Liver (tissue), 9 donors: ENCODE measurements around the gene PDK1. TPM values are rescaled to one million over a fixed set of nuclear protein-coding genes. Genes with fewer than 3 reads are reported as not detected.

Experiments
- DNase-seq: peaks from one replicate; pipeline ENCODE4 v3.0.0-alpha.2; 2017; ENCODE audit warnings: low spot score
- H3K27ac ChIP-seq, 2 donors: one replicate each; pipeline ENCODE4 v1.7.0; 2013; ENCODE audit warnings: inconsistent platforms in 2 of 2, low read length in 2 of 2, control low read depth in 1 of 2, low read depth in 1 of 2, mild to moderate bottlenecking in 1 of 2
- H3K27me3 ChIP-seq, 4 donors: one replicate each; pipeline versions ENCODE4 v1.6.1 to v1.7.0; 2013; ENCODE audit warnings: low read length in 3 of 4, inconsistent platforms in 1 of 4, mild to moderate bottlenecking in 1 of 4, moderate library complexity in 1 of 4; ENCODE audit not compliant: control insufficient read depth in 4 of 4, insufficient read depth in 4 of 4
- H3K36me3 ChIP-seq, 4 donors: one replicate each; pipeline versions ENCODE4 v1.6.1 to v1.7.0; 2013; ENCODE audit warnings: low read length in 3 of 4, mild to moderate bottlenecking in 3 of 4, low read depth in 1 of 4, moderate library complexity in 1 of 4; ENCODE audit not compliant: control insufficient read depth in 4 of 4, insufficient read depth in 3 of 4
- H3K4me1 ChIP-seq, 4 donors: one replicate each; pipeline versions ENCODE4 v1.6.1 to v1.7.0; 2013; ENCODE audit warnings: low read length in 3 of 4, mild to moderate bottlenecking in 3 of 4, moderate library complexity in 1 of 4; ENCODE audit not compliant: control insufficient read depth in 4 of 4, insufficient read depth in 4 of 4
- H3K4me3 ChIP-seq, 3 donors: one replicate each; pipeline versions ENCODE4 v1.6.1 to v1.7.0; 2013; ENCODE audit warnings: low read length in 3 of 3, control low read depth in 1 of 3, low read depth in 1 of 3, mild to moderate bottlenecking in 1 of 3
- H3K9ac ChIP-seq, 2 donors: one replicate each; pipeline ENCODE4 v1.7.0; 2013; ENCODE audit warnings: low read length in 2 of 2, mild to moderate bottlenecking in 2 of 2, moderate library complexity in 2 of 2, control low read depth in 1 of 2, low read depth in 1 of 2
- H3K9me3 ChIP-seq, 4 donors: one replicate each; pipeline versions ENCODE4 v1.6.1 to v1.7.0; 2013; ENCODE audit warnings: low read length in 3 of 4; ENCODE audit not compliant: control insufficient read depth in 4 of 4
- ATF3 ChIP-seq: IDR thresholded peaks from 2 replicates; pipeline ENCODE4 v1.6.1; 2016; ENCODE audit warnings: antibody characterized with exemption
- FOXA1 ChIP-seq: IDR thresholded peaks from 2 replicates; pipeline ENCODE4 v1.6.1; 2016; ENCODE audit warnings: antibody characterized with exemption
- HNF4A ChIP-seq, 2 donors: conservative IDR thresholded peaks; 2 replicates each; pipeline ENCODE4 v1.6.1; 2016; ENCODE audit warnings: antibody characterized with exemption in 2 of 2, mild to moderate bottlenecking in 2 of 2
- JUND ChIP-seq, 2 donors: IDR thresholded peaks; 2 replicates each; pipeline ENCODE4 v1.6.1; 2016; ENCODE audit warnings: antibody characterized with exemption in 2 of 2
- RAD21 ChIP-seq, 2 donors: IDR thresholded peaks; 2 replicates each; pipeline ENCODE4 v1.6.1; 2016; ENCODE audit warnings: antibody characterized with exemption in 2 of 2, mild to moderate bottlenecking in 2 of 2
- REST ChIP-seq: IDR thresholded peaks from 2 replicates; pipeline ENCODE4 v1.6.1; 2016; ENCODE audit warnings: antibody characterized with exemption, mild to moderate bottlenecking
- RXRA ChIP-seq, 2 donors: IDR thresholded peaks; 2 replicates each; pipeline ENCODE4 v1.6.1; 2017 to 2018; ENCODE audit warnings: antibody characterized with exemption in 2 of 2, mild to moderate bottlenecking in 1 of 2
- SP1 ChIP-seq: IDR thresholded peaks from 2 replicates; pipeline ENCODE4 v1.6.1; 2018; ENCODE audit warnings: antibody characterized with exemption, mild to moderate bottlenecking
- TAF1 ChIP-seq: conservative IDR thresholded peaks from 2 replicates; pipeline ENCODE4 v1.6.1; 2016; ENCODE audit warnings: antibody characterized with exemption, mild to moderate bottlenecking
- YY1 ChIP-seq: IDR thresholded peaks from 2 replicates; pipeline ENCODE4 v1.6.1; 2016; ENCODE audit warnings: antibody characterized with exemption, mild to moderate bottlenecking
- ZBTB33 ChIP-seq: IDR thresholded peaks from 2 replicates; pipeline ENCODE4 v1.6.1; 2016; ENCODE audit warnings: antibody characterized with exemption
- WGBS: extraction: QIAGEN DNeasy Blood & Tissue Kit; methylation state at CpG from one replicate; pipeline ENCODE4 v1.1.7; 2013; 5-methylcytosine and 5-hydroxymethylcytosine counted together
- polyA plus RNA-seq, 2 donors: library from polyadenylated mRNA; stranded (reverse) in 1 of 2; unstranded in 1 of 2; fragments of 200-250 nt in 1 of 2; fragments of >200 nt in 1 of 2; fragmentation: Nextera tagmentation in 1 of 2; extraction: Ambion mirVana in 1 of 2; gene quantifications; one replicate each; pipeline versions ENCODE4 v1.2.1 to v1.2.3, GENCODE V29; 2013 to 2015
- total RNA-seq, 2 donors: library from RNA; depleted of rRNA; stranded (reverse); fragments of >200 nt; gene quantifications; one replicate each; pipeline ENCODE4 v1.2.3, GENCODE V29; 2014
- donor health status: healthy.
- donor health status: healthy.
- donor health status: healthy.
- donor health status: healthy.
- donor health status: healthy.

Gene PDK1
- total and polyA plus RNA-seq, 4 donors, result 4.7 to 10.9 (median 7.8) TPM

DNA sequence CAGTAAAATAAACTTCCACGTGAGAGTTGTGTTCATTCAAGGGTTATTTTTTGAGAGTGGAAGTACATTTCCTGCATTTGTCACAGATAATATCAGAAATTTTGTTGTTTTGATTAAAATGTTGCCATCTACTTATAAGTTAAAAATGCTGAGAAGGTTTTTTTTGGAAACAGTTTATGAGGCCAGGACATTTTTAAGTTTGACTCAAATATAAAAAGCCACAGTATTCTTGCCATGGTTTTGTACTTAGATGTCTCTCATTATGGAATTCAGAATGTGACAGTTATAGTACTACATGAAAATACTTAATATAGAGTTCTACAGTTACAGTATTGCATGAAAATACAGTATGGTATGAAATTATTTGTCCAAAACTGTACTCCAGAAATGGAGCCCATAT is 44.1 kb downstream of the PDK1 start:
- no peak overlapping the region for H3K4me3 ChIP-seq
- no peaks in the 10 kb centered on the region for H3K27me3 ChIP-seq
- no peaks in the 10 kb centered on the region for H3K9me3 ChIP-seq
- DNase-seq, result no peak
- no peak overlapping the region for H3K27ac ChIP-seq
- WGBS, result 74% methylated on average over 1 of the region's 1 CpG
- peaks cover 2 to 9% (median 5%) of the 10 kb centered on the region in 4 donors for H3K36me3 ChIP-seq
- H3K4me1 ChIP-seq, result no peaks in the 10 kb centered on the region
- H3K9ac ChIP-seq, result no peak overlapping the region
- TF ChIP-seq RAD21 (IDR thresholded peaks at IDR 0.05), result no peak
- TF ChIP-seq ZBTB33, result no peak
- no peak for TF ChIP-seq SP1
- TF ChIP-seq REST, result no peak
- TF ChIP-seq JUND (IDR thresholded peaks at IDR 0.05), result no peak
- TF ChIP-seq YY1, result no peak
- TF ChIP-seq ATF3, result no peak
- no peak for TF ChIP-seq TAF1

DNA sequence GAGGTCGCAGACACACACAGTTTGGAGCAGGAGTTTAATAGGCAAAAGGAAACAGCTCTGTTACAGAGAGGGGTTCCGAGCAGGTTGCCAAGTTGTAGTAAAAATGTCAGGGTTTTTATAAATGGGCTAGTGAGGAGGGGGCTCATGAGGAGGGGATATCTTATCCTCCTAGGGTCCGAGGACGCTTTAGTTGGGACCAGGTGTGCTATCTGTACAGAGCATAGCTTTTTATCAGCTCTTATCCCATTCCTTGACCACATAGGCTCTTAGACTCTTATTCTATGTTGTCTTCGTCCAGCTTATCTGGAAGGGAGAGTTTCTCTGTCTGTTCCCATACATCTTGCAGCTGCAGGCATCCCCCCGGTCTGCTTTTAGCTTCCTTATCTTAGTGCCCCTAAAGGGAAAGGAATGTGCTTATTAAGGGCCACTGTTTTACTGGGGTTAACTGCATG is 44.7 kb downstream of the PDK1 start:
- Histone ChIP-seq H3K9me3 (no peaks in the 10 kb centered on the region), H3K4me3 (no peak overlapping the region), H3K36me3 (peaks cover 2 to 9% (median 5%) of the 10 kb centered on the region in 4 donors), H3K9ac (no peak overlapping the region), H3K27ac (no peak overlapping the region), H3K27me3 (no peaks in the 10 kb centered on the region), H3K4me1 (no peaks in the 10 kb centered on the region)
- 79% methylated on average over 6 of the region's 6 CpGs for WGBS
- TF ChIP-seq ATF3 (no peak), JUND (IDR thresholded peaks at IDR 0.05) (no peak), HNF4A (conservative IDR thresholded peaks at IDR 0.05) (no peak)
- DNase-seq, result no peak

DNA sequence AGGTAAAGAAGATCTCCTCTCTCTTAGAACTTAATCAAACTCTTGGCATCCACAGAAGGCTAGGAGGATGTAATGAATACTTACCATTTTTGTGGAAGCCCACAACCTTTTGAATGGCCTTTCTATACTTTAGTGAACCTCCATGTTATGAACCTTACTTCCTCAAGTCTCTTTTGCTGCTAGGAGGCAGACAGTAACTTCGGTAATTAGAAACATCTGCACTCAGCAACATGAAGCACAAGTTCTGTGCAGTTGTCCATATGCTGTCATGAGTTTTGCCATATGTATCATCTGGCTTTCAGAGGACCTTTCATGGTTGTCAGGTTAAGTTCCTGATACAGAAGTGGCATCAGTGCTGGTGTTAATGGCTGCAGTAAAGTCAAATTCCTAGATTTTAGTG is 50.4 kb downstream of the PDK1 start:
- WGBS, result 94% methylated on average over 1 of the region's 1 CpG
- Histone ChIP-seq H3K27me3 (no peaks in the 10 kb centered on the region), H3K4me1 (no peaks in the 10 kb centered on the region), H3K36me3 (peaks cover 0 to 2% (median 0%) of the 10 kb centered on the region in 4 donors), H3K9ac (no peak overlapping the region), H3K4me3 (no peak overlapping the region), H3K9me3 (no peaks in the 10 kb centered on the region), H3K27ac (no peak overlapping the region)
- TF ChIP-seq RAD21 (IDR thresholded peaks at IDR 0.05), result no peak
- TF ChIP-seq YY1, result no peak
- TF ChIP-seq RXRA (IDR thresholded peaks at IDR 0.05), result no peak
- TF ChIP-seq FOXA1, result no peak
- TF ChIP-seq ZBTB33, result no peak
- DNase-seq, result no peak
